BJ (cell line): ENCODE results near the gene SSH3. TPM values are rescaled to one million over a fixed set of nuclear protein-coding genes. Genes with fewer than 3 reads are reported as not detected.
"Not testable (repeated sequence)": the region's sequence is repeated elsewhere in the genome, so short reads cannot be mapped to it uniquely, and the experiment has no call there.

ENCODE experiments used
- CTCF ChIA-PET: fragments of 350-600 bp; formaldehyde crosslinking; extraction: SDS; loops from one replicate; lab custom pipeline; 2021; ENCODE audit warnings: antibody characterized with exemption, inconsistent platforms; lab: Yijun Ruan, JAX
- POLR2A ChIA-PET: fragments of 300-600 bp; sonication (Branson Sonifier 250); formaldehyde crosslinking; extraction: SDS; loops from one replicate; lab custom pipeline; 2021; ENCODE audit warnings: antibody characterized with exemption; lab: Charles Lee
- DNase-seq: peaks from one replicate; pipeline ENCODE4 v3.0.0-alpha.2; 2011; ENCODE audit warnings: low read depth
- H3K27me3 ChIP-seq: 2 replicates; pipeline ENCODE4 v1.6.0; 2011; ENCODE audit warnings: low read length; ENCODE audit not compliant: control insufficient read depth, insufficient read depth
- H3K36me3 ChIP-seq: 2 replicates; pipeline ENCODE4 v1.5.1; 2011; ENCODE audit warnings: low read length; ENCODE audit not compliant: control insufficient read depth, insufficient read depth
- H3K4me3 ChIP-seq: 2 replicates; pipeline ENCODE4 v1.5.1; 2011; ENCODE audit warnings: low read depth, mild to moderate bottlenecking, control low read depth, low read length
- polyA plus RNA-seq: library from polyadenylated mRNA; depleted of rRNA; stranded (reverse); fragments of >200 nt; gene quantifications from 2 replicates; pipeline ENCODE4 v1.2.3, GENCODE V29; 2011
- TF ChIP-seq, protein P1 (sequence below): IDR thresholded peaks from 2 replicates; pipeline ENCODE4 v1.5.1; 2011; ENCODE audit warnings: low read depth, mild to moderate bottlenecking, control low read depth, inconsistent platforms, low read length, moderate library complexity; ENCODE audit not compliant: insufficient read depth

Gene SSH3
- polyA plus RNA-seq, 1 experiment, result 22.1 TPM

DNA sequence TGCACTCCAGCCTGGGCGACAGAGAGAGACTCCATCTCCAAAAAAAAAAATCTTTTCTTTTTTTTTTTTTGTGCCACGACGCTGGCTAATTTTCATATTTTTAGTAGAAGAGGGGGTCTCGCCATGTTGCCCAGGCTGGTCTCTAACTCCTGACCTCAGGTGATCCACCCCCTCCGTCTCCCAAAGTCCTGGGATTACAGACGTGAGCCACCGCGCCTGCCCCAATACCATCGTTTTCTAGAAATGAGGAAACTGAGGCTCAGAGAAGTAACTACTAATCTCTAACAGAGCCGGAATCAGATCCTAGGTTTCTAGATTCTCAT, 13.5 kb downstream of the SSH3 start:
- DNase-seq, result no peak
- Histone ChIP-seq H3K36me3 (no peaks in the 10 kb centered on the region), H3K4me3 (peak overlapping the region; percentile 83), H3K27me3 (no peaks in the 10 kb centered on the region)
- ChIA-PET CTCF (interaction anchor here (0.7 to 11.2 kb wide), 38 partner anchors 9 to 1053 kb away, joined by 3 to 133 read pairs (median 8); partner anchors contain the start of genes ANKRD13D, GRK2, POLD4 and RAD9A), POLR2A (interaction anchor here (0.6 to 1.0 kb wide), 3 partner anchors 13 to 57 kb away, joined by 3 to 6 read pairs (median 3); partner anchors contain the start of genes CLCF1 and SSH3)
- TF ChIP-seq, protein P1, sequence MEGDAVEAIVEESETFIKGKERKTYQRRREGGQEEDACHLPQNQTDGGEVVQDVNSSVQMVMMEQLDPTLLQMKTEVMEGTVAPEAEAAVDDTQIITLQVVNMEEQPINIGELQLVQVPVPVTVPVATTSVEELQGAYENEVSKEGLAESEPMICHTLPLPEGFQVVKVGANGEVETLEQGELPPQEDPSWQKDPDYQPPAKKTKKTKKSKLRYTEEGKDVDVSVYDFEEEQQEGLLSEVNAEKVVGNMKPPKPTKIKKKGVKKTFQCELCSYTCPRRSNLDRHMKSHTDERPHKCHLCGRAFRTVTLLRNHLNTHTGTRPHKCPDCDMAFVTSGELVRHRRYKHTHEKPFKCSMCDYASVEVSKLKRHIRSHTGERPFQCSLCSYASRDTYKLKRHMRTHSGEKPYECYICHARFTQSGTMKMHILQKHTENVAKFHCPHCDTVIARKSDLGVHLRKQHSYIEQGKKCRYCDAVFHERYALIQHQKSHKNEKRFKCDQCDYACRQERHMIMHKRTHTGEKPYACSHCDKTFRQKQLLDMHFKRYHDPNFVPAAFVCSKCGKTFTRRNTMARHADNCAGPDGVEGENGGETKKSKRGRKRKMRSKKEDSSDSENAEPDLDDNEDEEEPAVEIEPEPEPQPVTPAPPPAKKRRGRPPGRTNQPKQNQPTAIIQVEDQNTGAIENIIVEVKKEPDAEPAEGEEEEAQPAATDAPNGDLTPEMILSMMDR, result no peak

DNA sequence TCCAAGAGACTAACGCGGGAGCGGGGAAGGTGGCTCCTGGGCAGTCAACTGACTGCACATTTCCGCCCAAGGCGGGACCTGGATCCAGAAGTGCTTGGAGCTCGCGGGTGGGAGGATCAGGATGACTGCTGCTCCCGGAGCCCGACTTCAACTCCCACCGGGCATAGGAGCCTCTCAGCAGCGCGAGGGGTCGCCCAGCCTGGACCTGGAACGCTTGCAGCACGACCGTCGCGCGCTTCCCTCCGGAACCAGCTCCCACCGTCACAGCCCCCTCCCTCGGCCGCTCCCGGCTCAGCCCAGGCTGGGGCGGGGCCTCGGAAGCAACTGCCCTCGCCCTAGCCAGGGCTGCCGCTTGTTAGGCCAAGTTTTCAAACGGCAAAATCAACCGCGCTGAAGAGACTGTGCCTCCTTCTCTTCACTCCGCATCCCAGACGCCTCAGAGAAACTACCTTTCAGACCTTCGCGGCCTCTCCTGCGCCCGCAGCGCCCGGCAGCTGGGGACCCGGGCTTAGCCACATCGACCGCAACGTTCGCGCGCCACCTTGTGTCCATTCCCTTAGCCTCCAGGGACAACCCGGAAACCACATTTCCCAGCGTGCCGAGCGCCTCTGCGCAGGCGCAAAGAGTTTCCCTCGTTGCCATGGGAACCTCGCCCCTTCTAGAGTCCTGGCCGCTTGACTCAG, 14.0 kb downstream of the SSH3 start:
- Histone ChIP-seq H3K4me3 (peak overlapping the region; percentile 83), H3K36me3 (no peaks in the 10 kb centered on the region), H3K27me3 (no peaks in the 10 kb centered on the region)
- DNase-seq, result peak; percentile 55
- ChIA-PET CTCF (interaction anchor here (0.6 to 11.2 kb wide), 43 partner anchors 9 to 1054 kb away, joined by 3 to 133 read pairs (median 5); partner anchors contain the start of genes ANKRD13D, GRK2, POLD4 and RAD9A), POLR2A (interaction anchor here (0.6 to 1.0 kb wide), 3 partner anchors 14 to 56 kb away, joined by 3 to 6 read pairs (median 3); partner anchors contain the start of genes CLCF1 and SSH3)
- TF ChIP-seq, protein P1, result peak; percentile 93

DNA sequence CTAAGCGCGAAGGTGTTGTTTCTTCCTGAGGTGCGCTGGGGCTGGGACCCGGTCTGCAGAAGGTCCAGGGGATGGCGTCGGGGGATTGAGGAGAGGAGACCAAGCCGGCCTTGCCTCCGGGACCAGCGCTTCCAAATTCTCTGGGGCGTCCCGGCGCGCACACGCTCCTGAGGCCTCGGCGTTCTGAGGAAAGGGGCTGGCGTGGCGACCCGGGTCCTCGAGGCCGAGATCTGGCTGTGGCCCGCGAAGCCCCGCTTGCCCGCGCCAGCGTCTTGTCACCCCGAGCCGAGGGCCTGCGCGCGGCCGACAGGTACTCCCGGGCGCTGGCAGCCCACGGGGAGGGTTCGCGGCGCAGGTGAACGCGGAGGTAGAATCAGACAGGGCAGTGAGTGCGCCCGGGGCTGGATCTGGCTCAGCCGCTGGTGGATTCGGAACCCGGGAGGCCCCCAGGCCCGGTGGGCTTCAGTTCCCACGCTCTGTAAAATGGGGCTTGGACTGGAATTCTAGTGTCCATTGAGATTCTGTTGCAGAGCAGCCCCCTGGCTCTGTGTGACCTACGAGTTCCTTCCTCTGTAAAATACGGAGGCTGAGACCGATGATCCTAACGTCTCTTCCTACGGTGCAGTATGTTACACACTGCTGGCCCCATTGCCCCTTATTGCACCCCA, 14.7 kb downstream of the SSH3 start:
- TF ChIP-seq, protein P1, result no peak
- ChIA-PET CTCF (interaction anchor here (0.6 to 11.2 kb wide), 39 partner anchors 8 to 951 kb away, joined by 3 to 133 read pairs (median 8); partner anchors contain the start of genes ANKRD13D, GRK2, POLD4 and RAD9A), POLR2A (interaction anchor here (1.0 kb wide), 1 partner anchor 15 kb away, joined by 3 read pairs; the partner anchor contains the start of gene SSH3)
- Histone ChIP-seq H3K36me3 (no peaks in the 10 kb centered on the region), H3K4me3 (peak overlapping the region; percentile 83), H3K27me3 (no peaks in the 10 kb centered on the region)
- DNase-seq, result no peak

DNA sequence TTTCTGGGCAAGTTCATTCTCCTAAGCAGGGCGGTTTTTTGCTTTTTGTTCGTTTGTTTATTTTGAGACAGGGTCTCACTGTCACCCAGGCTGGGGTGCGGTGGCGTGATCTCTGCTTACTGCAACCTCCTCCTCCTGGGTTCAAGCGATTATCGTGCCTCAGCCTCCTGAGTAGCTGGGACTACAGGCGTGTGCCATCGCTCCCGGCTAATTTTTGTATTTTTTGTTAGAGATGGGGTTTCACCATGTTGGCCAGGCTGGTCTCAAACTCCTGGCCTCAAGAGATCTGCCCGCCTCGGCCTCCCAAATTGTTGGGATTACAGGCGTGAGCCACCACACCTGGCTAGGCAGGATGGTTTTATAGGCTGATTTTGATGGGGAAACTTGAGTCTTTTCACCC, 15.5 kb downstream of the SSH3 start:
- POLR2A ChIA-PET, H3K4me3 ChIP-seq, H3K27me3 ChIP-seq, DNase-seq, H3K36me3 ChIP-seq: not testable (repeated sequence)
- CTCF ChIA-PET, result interaction anchor here (0.6 to 11.2 kb wide), 5 partner anchors 28 to 327 kb away, joined by 4 to 133 read pairs (median 33); no protein-coding TSS in a partner anchor

DNA sequence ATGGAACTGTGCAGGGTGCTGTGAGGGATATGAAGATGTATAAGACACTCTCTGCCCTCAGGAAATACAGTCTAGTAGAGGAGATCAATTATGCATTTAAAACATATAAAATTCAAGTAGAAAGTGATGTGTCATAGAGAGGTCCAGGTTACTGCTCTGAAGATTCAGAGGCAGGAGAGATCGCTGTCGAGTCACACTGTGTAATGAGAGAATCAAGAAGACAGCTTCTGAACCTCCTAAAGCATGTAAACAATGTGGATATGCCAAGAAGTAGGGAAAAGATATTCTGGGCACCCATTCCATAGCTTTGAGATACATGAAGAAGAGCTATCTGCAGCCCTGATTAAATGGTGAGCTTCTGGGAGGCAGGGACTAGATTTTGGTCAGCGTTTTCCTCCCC, 16.7 kb downstream of the SSH3 start:
- DNase-seq, result no peak
- Histone ChIP-seq H3K27me3 (no peaks in the 10 kb centered on the region), H3K36me3 (no peaks in the 10 kb centered on the region), H3K4me3 (no peak overlapping the region)
- ChIA-PET CTCF (interaction anchor here (0.8 to 11.2 kb wide), 6 partner anchors 15 to 62 kb away, joined by 3 to 133 read pairs (median 18); partner anchors contain the start of gene POLD4), POLR2A (no interaction called here)
- TF ChIP-seq, protein P1, result no peak
